Calu3 (cell line): ENCODE results near the gene AARS2. TPM values are rescaled to one million over a fixed set of nuclear protein-coding genes. Genes with fewer than 3 reads are reported as not detected.

Experiments
- BruUV-seq: library from RNA; stranded (reverse); fragments of 400-500 nt; replicated peaks from 2 replicates; lab custom pipeline; 2021; lab: Mats Ljungman, UMichigan
- CTCF ChIA-PET: fragments of 300-600 bp; sonication (Branson Sonifier 250); formaldehyde crosslinking; loops from one replicate; lab custom pipeline; 2022; ENCODE audit warnings: antibody characterized with exemption; lab: Charles Lee
- DNase-seq: peaks from one replicate; pipeline ENCODE4 v3.0.0; 2022
- H3K27ac Mint-ChIP-seq: one replicate; pipeline ENCODE4 v1.8.0; 2022; ENCODE audit warnings: mixed read lengths; ENCODE audit not compliant: unreplicated experiment
- H3K27me3 Mint-ChIP-seq: one replicate; pipeline ENCODE4 v1.8.0; 2022; ENCODE audit warnings: mixed read lengths; ENCODE audit not compliant: unreplicated experiment
- H3K36me3 Mint-ChIP-seq: one replicate; pipeline ENCODE4 v1.8.0; 2022; ENCODE audit warnings: mild to moderate bottlenecking, moderate library complexity, mixed read lengths; ENCODE audit not compliant: insufficient read depth, unreplicated experiment
- H3K4me1 Mint-ChIP-seq: one replicate; pipeline ENCODE4 v1.8.0; 2022; ENCODE audit warnings: mild to moderate bottlenecking, low read depth, mixed read lengths; ENCODE audit not compliant: unreplicated experiment
- H3K4me3 Mint-ChIP-seq: one replicate; pipeline ENCODE4 v1.8.0; 2022; ENCODE audit warnings: mild to moderate bottlenecking, low read depth, moderate library complexity, mixed read lengths; ENCODE audit not compliant: unreplicated experiment
- H3K9me3 Mint-ChIP-seq: one replicate; pipeline ENCODE4 v1.8.0; 2022; ENCODE audit warnings: low read depth, mixed read lengths; ENCODE audit not compliant: unreplicated experiment
- CTCF ChIP-seq: fragments of 200-600 bp; IDR thresholded peaks from one replicate; pipeline ENCODE4 v1.8.0; 2022; ENCODE audit warnings: antibody characterized with exemption; ENCODE audit not compliant: unreplicated experiment
- intact Hi-C: fragments of 100-400 bp; cut with micrococcal nuclease; formaldehyde crosslinking; loops from one replicate; pipeline ENCODE4 v1.10.0; 2022; ENCODE audit not compliant: unreplicated experiment
- total RNA-seq: library from RNA; stranded (reverse); gene quantifications from 2 replicates; pipeline ENCODE4 v1.2.3, GENCODE V29; 2022

The AARS2 gene
- total RNA-seq, 1 experiment from 2014 or later, result 37.5 TPM

GRCh38 chr6:44258921-44259320 is 54.2 kb downstream of the AARS2 start:
- CTCF ChIA-PET, result no interaction called here
- intact Hi-C loops, result no loop called here
- H3K4me1 Mint-ChIP-seq, result peaks cover 78% of the 10 kb centered on the region
- peak overlapping the region; percentile 89 for H3K27ac Mint-ChIP-seq
- DNase-seq, result no peak
- peak overlapping the region; percentile 86 for H3K4me3 Mint-ChIP-seq
- no peaks in the 10 kb centered on the region for H3K27me3 Mint-ChIP-seq
- TF ChIP-seq CTCF, result no peak
- H3K36me3 Mint-ChIP-seq, result peaks cover 74% of the 10 kb centered on the region
- no TSS peak for BruUV-seq
- no peaks in the 10 kb centered on the region for H3K9me3 Mint-ChIP-seq

- no TSS peak for BruUV-seq
- Mint-ChIP-seq H3K4me3 (peak overlapping the region; percentile 86), H3K27me3 (no peaks in the 10 kb centered on the region), H3K4me1 (peaks cover 76% of the 10 kb centered on the region), H3K27ac (peak overlapping the region; percentile 89), H3K9me3 (no peaks in the 10 kb centered on the region), H3K36me3 (peaks cover 74% of the 10 kb centered on the region)
- CTCF ChIA-PET, result no interaction called here
- intact Hi-C loops, result no loop called here
- no peak for DNase-seq
- TF ChIP-seq CTCF, result no peak
Measured at GRCh38 chr6:44258325-44258863, 54.8 kb downstream of the AARS2 start.

- peak overlapping the region; percentile 86 for H3K4me3 Mint-ChIP-seq
- CTCF ChIA-PET, result interaction anchor here (1.8 kb wide), 1 partner anchor 11 kb away, joined by 14 read pairs; the partner anchor contains the start of gene HSP90AB1
- no TSS peak for BruUV-seq
- TF ChIP-seq CTCF, result no peak
- H3K27me3 Mint-ChIP-seq, result no peaks in the 10 kb centered on the region
- H3K27ac Mint-ChIP-seq, result peak overlapping the region; percentile 89
- H3K9me3 Mint-ChIP-seq, result no peaks in the 10 kb centered on the region
- peaks cover 74% of the 10 kb centered on the region for H3K36me3 Mint-ChIP-seq
- H3K4me1 Mint-ChIP-seq, result peaks cover 76% of the 10 kb centered on the region
- DNase-seq, result no peak
- intact Hi-C loops, result no loop called here
Measured at GRCh38 chr6:44257753-44258324, 55.3 kb downstream of the AARS2 start.

GRCh38 chr6:44257025-44257752 is 56.0 kb downstream of the AARS2 start, which contains the start of gene SLC35B2:
SLC35B2 (minus strand) TSS chr6:44257528; CDS start chr6:44257410, 118 bp downstream.
- peak within 1 kb of the TSS; percentile 89 for H3K27ac Mint-ChIP-seq
- intact Hi-C loops, result no loop called here
- peak; percentile 94 for TF ChIP-seq CTCF
- no peaks in the 10 kb centered on the region for H3K9me3 Mint-ChIP-seq
- CTCF ChIA-PET, result interaction anchor here (0.6 to 1.8 kb wide), 10 partner anchors 10 to 835 kb away, joined by 3 to 14 read pairs (median 4); partner anchors contain the start of gene HSP90AB1
- no TSS peak for BruUV-seq
- H3K27me3 Mint-ChIP-seq, result no peaks in the 10 kb centered on the region
- peak within 1 kb of the TSS; percentile 86 for H3K4me3 Mint-ChIP-seq
- peaks cover 74% of the 10 kb centered on the region for H3K4me1 Mint-ChIP-seq
- peaks cover 74% of the 10 kb centered on the region for H3K36me3 Mint-ChIP-seq
- DNase-seq, result peak; percentile 91
